Uterus (tissue), 4 donors: ENCODE results near the gene NAALADL1. TPM values are rescaled to one million over a fixed set of nuclear protein-coding genes. Genes with fewer than 3 reads are reported as not detected.
"Not testable (repeated sequence)": the region's sequence is repeated elsewhere in the genome, so short reads cannot be mapped to it uniquely, and the experiment has no call there.

Experiments used
- DNase-seq, 2 donors: peaks; one replicate each; pipeline ENCODE4 v3.0.0-alpha.2; 2019 to 2020
- H3K27ac ChIP-seq, 2 donors: fragments of 200-600 bp; sonication (generic); 1 replicate in 1 of 2; 2 replicates in 1 of 2; pipeline ENCODE4 v1.5.1; 2016 to 2018
- H3K27me3 ChIP-seq, 2 donors: fragments of 200-600 bp; sonication (generic); one replicate each; pipeline ENCODE4 v1.5.1; 2018 to 2019; ENCODE audit warnings: control low read depth in 1 of 2
- H3K36me3 ChIP-seq, 2 donors: fragments of 200-600 bp; sonication (generic); one replicate each; pipeline ENCODE4 v1.5.1; 2019; ENCODE audit warnings: control low read depth in 1 of 2
- H3K4me1 ChIP-seq, 2 donors: fragments of 200-600 bp; sonication (generic); one replicate each; pipeline ENCODE4 v1.5.1; 2018 to 2019; ENCODE audit warnings: control low read depth in 1 of 2
- H3K4me3 ChIP-seq, 2 donors: fragments of 200-600 bp; sonication (generic); 1 replicate in 1 of 2; 2 replicates in 1 of 2; pipeline ENCODE4 v1.5.1; 2018 to 2019; ENCODE audit warnings: mild to moderate bottlenecking in 1 of 2
- H3K9me3 ChIP-seq, 2 donors: fragments of 200-600 bp; sonication (generic); one replicate each; pipeline ENCODE4 v1.5.1; 2019; ENCODE audit warnings: control low read depth in 1 of 2
- CTCF ChIP-seq, 4 experiments: fragments of 200-600 bp in 2 of 4; fragments of 450-650 bp in 2 of 4; sonication (generic) in 2 of 4; IDR thresholded peaks; one replicate each; pipeline ENCODE4 v1.5.1; 2016 to 2019; ENCODE audit warnings: antibody characterized with exemption in 4 of 4, mild to moderate bottlenecking in 2 of 4, moderate library complexity in 1 of 4
- POLR2A ChIP-seq, 2 donors: fragments of 450-650 bp; IDR thresholded peaks; one replicate each; pipeline ENCODE4 v1.6.1; 2016; ENCODE audit warnings: antibody characterized with exemption in 2 of 2, mild to moderate bottlenecking in 1 of 2, moderate library complexity in 1 of 2
- intact Hi-C: fragments of 100-400 bp; cut with DNase I; formaldehyde crosslinking; loops from one replicate; pipeline ENCODE4 v1.15.1; 2023; ENCODE audit warnings: low total_unique reads
- total RNA-seq, 4 donors: library from RNA; depleted of rRNA in 3 of 4; stranded (reverse); fragments of >200 nt in 3 of 4; gene quantifications; one replicate each; pipeline versions ENCODE4 v1.1.0 to v1.2.4, GENCODE V29; 2014 to 2023
- donor health status: DM: yes; HTN: yes; CAD: no.

Gene NAALADL1
- total RNA-seq, 4 donors from 2014 or later = 0.59 to 37.1 (median 17.6) TPM

DNA sequence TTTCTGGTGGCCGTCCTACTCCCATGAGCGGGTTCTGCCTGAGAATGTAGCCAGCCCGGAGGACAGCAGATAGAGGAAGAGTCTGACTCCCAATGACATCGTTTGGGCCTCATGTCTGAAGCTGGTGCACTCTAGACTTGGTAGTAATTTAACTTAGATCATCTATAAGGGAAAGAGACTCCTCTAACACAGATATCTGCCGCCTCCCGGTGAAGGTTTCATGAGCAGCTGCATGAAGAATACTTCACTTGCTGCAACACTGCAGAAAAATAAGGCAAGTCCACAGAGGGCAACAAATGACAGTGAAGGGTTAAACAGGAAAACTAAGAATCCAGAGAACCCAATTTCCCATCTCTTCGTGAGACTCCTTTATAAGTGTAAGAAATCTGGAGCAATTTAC, 50.3 kb downstream of the NAALADL1 start:
- H3K27me3 ChIP-seq = no peaks in the 10 kb centered on the region
- no peaks in the 10 kb centered on the region for H3K36me3 ChIP-seq
- no peak overlapping the region for H3K4me3 ChIP-seq
- no peaks in the 10 kb centered on the region for H3K9me3 ChIP-seq
- H3K27ac ChIP-seq = no peak overlapping the region
- no peaks in the 10 kb centered on the region for H3K4me1 ChIP-seq
- intact Hi-C loops = no loop called here
- no peak for DNase-seq
- TF ChIP-seq CTCF (IDR thresholded peaks at IDR 0.05) = no peak
- TF ChIP-seq POLR2A (IDR thresholded peaks at IDR 0.05) = no peak

DNA sequence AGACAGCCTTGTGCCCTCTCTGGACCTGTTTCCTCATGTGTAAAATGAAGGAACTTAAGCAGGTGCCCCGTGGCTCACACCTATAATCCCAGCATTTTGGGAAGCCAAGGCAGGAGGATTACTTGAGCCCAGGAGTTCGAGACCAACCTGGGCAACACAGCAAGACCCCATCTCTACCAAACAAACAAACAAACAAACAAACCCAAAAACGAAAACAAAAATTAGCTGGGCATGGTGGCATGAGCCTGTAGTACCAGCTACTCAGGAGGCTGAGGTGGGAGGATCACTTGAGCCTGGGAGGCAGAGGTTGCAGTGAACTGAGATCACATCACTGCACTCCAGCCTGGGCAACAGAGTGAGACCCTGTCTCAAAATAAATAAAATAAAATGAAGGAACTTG, 54.4 kb downstream of the NAALADL1 start:
- H3K27me3 ChIP-seq, H3K4me3 ChIP-seq, H3K27ac ChIP-seq, H3K9me3 ChIP-seq, H3K4me1 ChIP-seq, H3K36me3 ChIP-seq, intact Hi-C loops, DNase-seq: not testable (repeated sequence)

- Histone ChIP-seq H3K4me1 (no peaks in the 10 kb centered on the region), H3K9me3 (no peaks in the 10 kb centered on the region), H3K27ac (no peak overlapping the region), H3K27me3 (no peaks in the 10 kb centered on the region), H3K36me3 (no peaks in the 10 kb centered on the region), H3K4me3 (no peak overlapping the region)
- intact Hi-C loops = no loop called here
- no peak for TF ChIP-seq POLR2A (IDR thresholded peaks at IDR 0.05)
- TF ChIP-seq CTCF (IDR thresholded peaks at IDR 0.05) = no peak
- DNase-seq = no peak
Observed at GRCh38 chr11:65003282-65003681, 55.1 kb downstream of the NAALADL1 start.

- Histone ChIP-seq H3K9me3 (no peaks in the 10 kb centered on the region), H3K27ac (no peak overlapping the region), H3K4me1 (no peaks in the 10 kb centered on the region), H3K36me3 (no peaks in the 10 kb centered on the region), H3K4me3 (no peak overlapping the region), H3K27me3 (no peaks in the 10 kb centered on the region)
- DNase-seq = no peak
- intact Hi-C loops = no loop called here
- TF ChIP-seq CTCF (IDR thresholded peaks at IDR 0.05) (no peak), POLR2A (IDR thresholded peaks at IDR 0.05) (no peak)
Observed at GRCh38 chr11:65002706-65003105, 55.6 kb downstream of the NAALADL1 start.

- Histone ChIP-seq H3K4me1 (no peaks in the 10 kb centered on the region), H3K36me3 (no peaks in the 10 kb centered on the region), H3K27ac (no peak overlapping the region), H3K27me3 (no peaks in the 10 kb centered on the region), H3K9me3 (no peaks in the 10 kb centered on the region), H3K4me3 (no peak overlapping the region)
- no peak for TF ChIP-seq CTCF (IDR thresholded peaks at IDR 0.05)
- no peak for TF ChIP-seq POLR2A (IDR thresholded peaks at IDR 0.05)
- DNase-seq = no peak
- intact Hi-C loops = no loop called here
Observed at GRCh38 chr11:64999478-64999877, 58.9 kb downstream of the NAALADL1 start.
